GM12891 (cell line): ENCODE data around the gene LUZP2.

ENCODE experiments used
- DNase-seq: peaks from one replicate; pipeline ENCODE4 v3.0.0; 2011; ENCODE audit warnings: low spot score; ENCODE audit not compliant: insufficient read length
- FAIRE-seq: peaks from 2 replicates; lab custom pipeline; 2011; peaks lifted over from hg19 to GRCh38; lab: Jason Lieb, UNC
- PAX5 ChIP-seq: IDR thresholded peaks from 2 replicates; pipeline ENCODE4 v1.6.1; 2011; ENCODE audit warnings: low read length, moderate library complexity, mild to moderate bottlenecking; ENCODE audit not compliant: insufficient read depth, severe bottlenecking
- POLR2A ChIP-seq: IDR thresholded peaks from 2 replicates; pipeline ENCODE4 v1.6.1; 2011; ENCODE audit warnings: low read depth, low read length, control low read depth
- POLR2AphosphoS5 ChIP-seq: IDR thresholded peaks from 2 replicates; pipeline ENCODE4 v1.6.1; 2011; ENCODE audit warnings: low read depth, low read length, control low read depth
- POU2F2 ChIP-seq: IDR thresholded peaks from 2 replicates; pipeline ENCODE4 v1.6.1; 2011; ENCODE audit warnings: low read depth, mild to moderate bottlenecking, control low read depth, low read length, moderate library complexity
- SPI1 ChIP-seq: IDR thresholded peaks from 2 replicates; pipeline ENCODE4 v1.6.1; 2011; ENCODE audit warnings: low read depth, low read length, control low read depth
- TAF1 ChIP-seq: IDR thresholded peaks from 2 replicates; pipeline ENCODE4 v1.6.1; 2011; ENCODE audit warnings: low read depth, low read length, control low read depth

LUZP2 gene

GRCh38 chr11:24759742-24760141 lies 262.9 kb downstream of the LUZP2 start:
- DNase-seq (no peak), FAIRE-seq (no peak)
- TF ChIP-seq SPI1 (no peak), TAF1 (no peak), PAX5 (no peak), POLR2AphosphoS5 (no peak), POLR2A (no peak), POU2F2 (no peak)

GRCh38 chr11:24760681-24761080 lies 263.8 kb downstream of the LUZP2 start:
- FAIRE-seq (no peak), DNase-seq (no peak)
- TF ChIP-seq SPI1: no peak
- TF ChIP-seq POU2F2: no peak
- TF ChIP-seq PAX5: no peak
- no peak for TF ChIP-seq TAF1
- no peak for TF ChIP-seq POLR2A
- TF ChIP-seq POLR2AphosphoS5: no peak

GRCh38 chr11:24762076-24762475 lies 265.2 kb downstream of the LUZP2 start:
- FAIRE-seq (no peak), DNase-seq (no peak)
- TF ChIP-seq POLR2AphosphoS5 (no peak), POLR2A (no peak), PAX5 (no peak), SPI1 (no peak), TAF1 (no peak), POU2F2 (no peak)

GRCh38 chr11:24767411-24767810 lies 270.6 kb downstream of the LUZP2 start:
- FAIRE-seq: no peak
- no peak for DNase-seq
- TF ChIP-seq POLR2A (no peak), TAF1 (no peak), PAX5 (no peak), POU2F2 (no peak), POLR2AphosphoS5 (no peak), SPI1 (no peak)

- TF ChIP-seq SPI1 (no peak), POLR2AphosphoS5 (no peak), POU2F2 (no peak), POLR2A (no peak), PAX5 (no peak), TAF1 (no peak)
- DNase-seq (no peak), FAIRE-seq (no peak)
Observed at GRCh38 chr11:24773322-24773721, 276.5 kb downstream of the LUZP2 start.

- DNase-seq (no peak), FAIRE-seq (no peak)
- TF ChIP-seq POU2F2 (no peak), TAF1 (no peak), POLR2A (no peak), SPI1 (no peak), PAX5 (no peak)
Observed at GRCh38 chr11:24779791-24780190, 282.9 kb downstream of the LUZP2 start.

GRCh38 chr11:24781288-24781687 lies 284.4 kb downstream of the LUZP2 start:
- no peak for FAIRE-seq
- TF ChIP-seq SPI1 (no peak), POLR2AphosphoS5 (no peak), PAX5 (no peak)
- DNase-seq: no peak

- TF ChIP-seq SPI1: no peak
- TF ChIP-seq PAX5: no peak
- no peak for TF ChIP-seq POLR2A
- TF ChIP-seq POU2F2: no peak
- TF ChIP-seq POLR2AphosphoS5: no peak
- TF ChIP-seq TAF1: no peak
- DNase-seq (no peak), FAIRE-seq (no peak)
Observed at GRCh38 chr11:24793479-24793878, 296.6 kb downstream of the LUZP2 start.

GRCh38 chr11:24794064-24794463 lies 297.2 kb downstream of the LUZP2 start:
- FAIRE-seq (no peak), DNase-seq (no peak)
- TF ChIP-seq POLR2A: no peak
- no peak for TF ChIP-seq TAF1
- TF ChIP-seq POLR2AphosphoS5: no peak
- TF ChIP-seq PAX5: no peak
- no peak for TF ChIP-seq SPI1
- TF ChIP-seq POU2F2: no peak

GRCh38 chr11:24805671-24806070 lies 308.8 kb downstream of the LUZP2 start:
- no peak for FAIRE-seq
- no peak for DNase-seq
- TF ChIP-seq POLR2AphosphoS5: no peak
- TF ChIP-seq SPI1: no peak
- no peak for TF ChIP-seq PAX5
- TF ChIP-seq TAF1: no peak
- TF ChIP-seq POLR2A: no peak
- no peak for TF ChIP-seq POU2F2
